Measurements from ENCODE around the gene STAT4.
A peak's percentile ranks its signal among the peaks of the same experiment; 100 is the strongest.

Gene STAT4

GRCh38 chr2:191018048-191018447 lies 132.7 kb downstream of the STAT4 start:
- ChIA-PET CTCF (no interaction called here), POLR2A (no interaction called here)

DNA sequence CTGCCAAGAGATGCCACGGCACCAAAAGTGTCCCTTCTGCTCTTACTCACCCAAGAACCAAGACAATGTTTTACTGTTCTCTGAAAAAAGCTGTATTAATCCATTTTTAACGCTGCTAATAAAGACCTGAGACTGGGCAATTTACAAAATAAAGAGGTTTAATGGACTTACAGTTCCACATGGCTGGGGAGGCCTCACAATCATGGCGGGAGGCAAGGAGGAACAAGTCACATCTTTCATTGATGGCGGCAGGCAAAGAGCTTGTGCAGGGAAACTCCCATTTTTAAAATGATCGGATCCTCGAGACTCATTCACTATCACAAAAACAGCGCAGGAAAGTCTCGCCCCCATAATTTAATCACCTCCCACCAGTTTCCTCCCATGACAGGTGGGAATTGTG lies 135.0 kb downstream of the STAT4 start:
- no peaks in the 10 kb centered on the region for H3K9me3 ChIP-seq (ENCODE audit: control insufficient read depth, insufficient read depth, low read depth, low read length)
- no peak for TF ChIP-seq ZNF2 (tag by site-specific recombination; IDR thresholded peaks at IDR 0.05)
- TF ChIP-seq, protein P1, sequence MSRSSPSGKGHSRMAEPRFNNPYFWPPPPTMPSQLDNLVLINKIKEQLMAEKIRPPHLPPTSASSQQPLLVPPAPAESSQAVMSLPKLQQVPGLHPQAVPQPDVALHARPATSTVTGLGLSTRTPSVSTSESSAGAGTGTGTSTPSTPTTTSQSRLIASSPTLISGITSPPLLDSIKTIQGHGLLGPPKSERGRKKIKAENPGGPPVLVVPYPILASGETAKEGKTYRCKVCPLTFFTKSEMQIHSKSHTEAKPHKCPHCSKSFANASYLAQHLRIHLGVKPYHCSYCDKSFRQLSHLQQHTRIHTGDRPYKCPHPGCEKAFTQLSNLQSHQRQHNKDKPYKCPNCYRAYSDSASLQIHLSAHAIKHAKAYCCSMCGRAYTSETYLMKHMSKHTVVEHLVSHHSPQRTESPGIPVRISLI (tag by site-specific recombination; IDR thresholded peaks at IDR 0.05), result no peak
- TF ChIP-seq ZNF311 (tag by site-specific recombination; IDR thresholded peaks at IDR 0.05; ENCODE audit: borderline replicate concordance), result no peak
- TF ChIP-seq, protein P2, sequence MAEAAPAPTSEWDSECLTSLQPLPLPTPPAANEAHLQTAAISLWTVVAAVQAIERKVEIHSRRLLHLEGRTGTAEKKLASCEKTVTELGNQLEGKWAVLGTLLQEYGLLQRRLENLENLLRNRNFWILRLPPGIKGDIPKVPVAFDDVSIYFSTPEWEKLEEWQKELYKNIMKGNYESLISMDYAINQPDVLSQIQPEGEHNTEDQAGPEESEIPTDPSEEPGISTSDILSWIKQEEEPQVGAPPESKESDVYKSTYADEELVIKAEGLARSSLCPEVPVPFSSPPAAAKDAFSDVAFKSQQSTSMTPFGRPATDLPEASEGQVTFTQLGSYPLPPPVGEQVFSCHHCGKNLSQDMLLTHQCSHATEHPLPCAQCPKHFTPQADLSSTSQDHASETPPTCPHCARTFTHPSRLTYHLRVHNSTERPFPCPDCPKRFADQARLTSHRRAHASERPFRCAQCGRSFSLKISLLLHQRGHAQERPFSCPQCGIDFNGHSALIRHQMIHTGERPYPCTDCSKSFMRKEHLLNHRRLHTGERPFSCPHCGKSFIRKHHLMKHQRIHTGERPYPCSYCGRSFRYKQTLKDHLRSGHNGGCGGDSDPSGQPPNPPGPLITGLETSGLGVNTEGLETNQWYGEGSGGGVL (tag by site-specific recombination; IDR thresholded peaks at IDR 0.05), result no peak
- no peak for TF ChIP-seq ZNF211 (tag by site-specific recombination; IDR thresholded peaks at IDR 0.05; ENCODE audit: low read depth)
- TF ChIP-seq ZNF701 (tag by site-specific recombination; IDR thresholded peaks at IDR 0.05), result no peak
- TF ChIP-seq ZNF394 (tag by site-specific recombination; IDR thresholded peaks at IDR 0.05; ENCODE audit: borderline replicate concordance), result no peak
- no peak for TF ChIP-seq ZNF350 (tag by site-specific recombination; IDR thresholded peaks at IDR 0.05)
- no peak for TF ChIP-seq ZNF768 (tag by site-specific recombination; IDR thresholded peaks at IDR 0.05)
- TF ChIP-seq ZNF48 (tag by site-specific recombination; IDR thresholded peaks at IDR 0.05), result no peak
- no peak for TF ChIP-seq ZNF560 (tag by site-specific recombination; IDR thresholded peaks at IDR 0.05; ENCODE audit: borderline replicate concordance)
- TF ChIP-seq ZNF670 (tag by site-specific recombination; IDR thresholded peaks at IDR 0.05; ENCODE audit: low read depth), result no peak
- no peak for TF ChIP-seq GLI4 (tag by site-specific recombination; IDR thresholded peaks at IDR 0.05)
- ChIA-PET POLR2A (no interaction called here), CTCF (no interaction called here)
- H3K4me3 ChIP-seq (ENCODE audit: low read depth, low read length), result no peak overlapping the region
- no peaks in the 10 kb centered on the region; the same call in 1 of the 2 replicates for H3K4me1 ChIP-seq (ENCODE audit: control insufficient read depth, insufficient read depth, low read length)
- H3K27ac ChIP-seq (ENCODE audit: extremely low read depth, low read depth, low read length), result no peak overlapping the region
- H3K36me3 ChIP-seq (ENCODE audit: control insufficient read depth in 2 of 2, insufficient read depth in 1 of 2, low read length in 2 of 2), result peaks cover 0 to 8% of the 10 kb centered on the region in 2 experiments; a peak in 2 of 3 replicates

More at GRCh38 chr2:191018048-191018447, 132.7 kb downstream of the STAT4 start:
- no peaks in the 10 kb centered on the region; the same call in 1 of the 2 replicates for H3K4me1 ChIP-seq (ENCODE audit: control insufficient read depth, insufficient read depth, low read length)
- H3K27ac ChIP-seq (ENCODE audit: extremely low read depth, low read depth, low read length), result no peak overlapping the region
- H3K36me3 ChIP-seq (ENCODE audit: control insufficient read depth in 2 of 2, insufficient read depth in 1 of 2, low read length in 2 of 2), result no peaks in the 10 kb centered on the region
- no peaks in the 10 kb centered on the region for H3K9me3 ChIP-seq (ENCODE audit: control insufficient read depth, insufficient read depth, low read depth, low read length)
- H3K4me3 ChIP-seq (ENCODE audit: low read depth, low read length), result no peak overlapping the region
- no peak for TF ChIP-seq SETDB1 (IDR thresholded peaks at IDR 0.05; ENCODE audit: insufficient read length, low read length)
- 0 out of 2 replicates have a peak, but pooled peaks have one; percentile 18 for TF ChIP-seq SCRT1 (tag by site-specific recombination; IDR thresholded peaks at IDR 0.05; ENCODE audit: borderline replicate concordance)
- TF ChIP-seq ZNF335 (tag by site-specific recombination; conservative IDR thresholded peaks at IDR 0.05), result no peak
- TF ChIP-seq SCRT2 (tag by site-specific recombination; IDR thresholded peaks at IDR 0.05), result peak; percentile 73
- TF ChIP-seq HIC1 (tag by site-specific recombination; IDR thresholded peaks at IDR 0.05), result no peak
- no peak for TF ChIP-seq ZNF610 (tag by site-specific recombination; IDR thresholded peaks at IDR 0.05; ENCODE audit: borderline replicate concordance)

All from HEK293 (cell line).